SKM-1 (cell line): ENCODE data around the gene CAPS.

ENCODE experiments used
- DNase-seq: peaks from one replicate; lab custom pipeline; 2025; ENCODE audit not compliant: unreplicated experiment; lab: John Stamatoyannopoulos, UW

The CAPS gene

GRCh38 chr19:5908773-5909442 is 5.1 kb upstream of the CAPS start:
- no peak for DNase-seq

GRCh38 chr19:5910638-5910907 is 3.5 kb upstream of the CAPS start:
- DNase-seq = no peak

DNA sequence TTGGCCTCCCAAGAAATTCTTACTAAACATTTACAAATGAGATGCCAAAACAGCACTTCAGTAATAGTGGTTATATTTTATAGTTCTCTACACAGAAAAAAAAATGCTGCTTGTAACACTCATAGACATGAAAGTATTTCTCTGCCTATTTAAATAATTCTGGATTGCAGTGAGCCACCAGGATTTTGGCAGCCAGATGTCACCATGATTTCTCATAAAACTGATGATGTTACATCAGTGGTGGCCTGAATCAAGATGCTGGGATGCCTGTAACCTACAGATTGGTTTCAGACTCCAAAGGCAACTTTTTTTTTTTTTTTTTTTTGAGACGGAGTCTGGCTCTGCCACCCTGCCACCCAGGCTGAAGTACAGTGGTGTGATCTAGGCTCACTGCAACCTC is 2.7 kb upstream of the CAPS start:
- DNase-seq = no peak

DNA sequence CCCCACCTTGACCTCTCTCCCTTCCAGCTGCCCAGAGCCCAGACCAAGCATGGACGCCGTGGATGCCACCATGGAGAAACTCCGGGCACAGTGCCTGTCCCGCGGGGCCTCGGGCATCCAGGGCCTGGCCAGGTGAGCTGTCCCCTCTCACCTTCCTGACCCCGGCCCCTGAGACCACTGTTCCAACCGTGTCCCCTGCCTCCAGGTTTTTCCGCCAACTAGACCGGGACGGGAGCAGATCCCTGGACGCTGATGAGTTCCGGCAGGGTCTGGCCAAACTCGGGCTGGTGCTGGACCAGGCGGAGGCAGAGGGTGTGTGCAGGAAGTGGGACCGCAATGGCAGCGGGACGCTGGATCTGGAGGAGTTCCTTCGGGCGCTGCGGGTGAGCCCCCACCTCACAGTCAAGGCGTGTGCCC is 312 bp downstream of the CAPS start:
- no peak for DNase-seq

DNA sequence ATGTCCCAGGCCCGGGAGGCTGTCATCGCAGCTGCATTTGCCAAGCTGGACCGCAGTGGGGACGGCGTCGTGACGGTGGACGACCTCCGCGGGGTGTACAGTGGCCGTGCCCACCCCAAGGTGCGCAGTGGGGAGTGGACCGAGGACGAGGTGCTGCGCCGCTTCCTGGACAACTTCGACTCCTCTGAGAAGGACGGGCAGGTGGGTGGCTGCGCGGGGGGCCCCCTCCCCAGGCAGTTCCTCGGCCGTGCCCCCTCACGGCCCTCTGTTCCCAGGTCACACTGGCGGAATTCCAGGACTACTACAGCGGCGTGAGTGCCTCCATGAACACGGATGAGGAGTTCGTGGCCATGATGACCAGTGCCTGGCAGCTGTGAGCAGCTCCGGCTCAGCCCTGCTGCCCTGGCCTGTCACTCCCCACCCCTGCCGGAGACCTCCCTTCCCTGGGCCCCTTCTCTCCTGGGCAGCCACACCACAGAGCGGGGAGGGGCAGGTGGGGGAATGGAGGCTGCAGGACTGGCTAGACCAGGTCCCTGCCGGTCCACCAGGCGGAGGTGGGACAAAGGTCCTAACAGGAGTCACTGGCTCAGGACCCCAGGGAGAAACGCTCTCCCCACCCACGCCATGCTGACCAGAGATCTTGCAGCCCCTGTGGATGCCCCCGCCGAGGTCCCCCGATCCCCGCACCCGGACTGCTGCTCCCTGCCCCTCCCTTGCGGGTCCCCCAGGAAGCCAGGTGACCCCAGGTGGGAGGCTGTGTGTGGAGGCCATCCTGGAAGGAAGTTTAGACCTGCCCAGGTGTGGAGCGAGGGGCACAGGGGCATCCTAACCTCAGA is 1.1 kb downstream of the CAPS start:
- DNase-seq = no peak

DNA sequence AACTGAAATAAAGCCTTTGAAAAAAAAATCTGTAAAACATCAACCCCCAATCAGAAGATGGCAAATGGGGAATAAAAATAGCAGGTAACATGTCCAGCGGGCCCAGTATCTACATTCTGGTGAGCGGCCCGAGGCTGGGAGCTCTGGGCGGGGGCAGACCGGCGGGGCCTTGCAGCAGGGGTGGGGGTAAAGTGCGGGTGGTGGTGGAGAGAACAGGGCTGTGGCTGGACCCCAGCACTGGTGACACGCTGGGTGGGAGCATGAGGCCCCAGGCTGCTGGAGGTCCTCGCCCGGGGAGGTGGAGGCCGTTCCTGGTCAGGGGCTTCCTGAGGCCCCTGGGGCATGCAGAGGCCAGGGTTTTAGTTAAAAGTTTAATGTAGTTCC is 1.7 kb downstream of the CAPS start:
- DNase-seq = no peak

DNA sequence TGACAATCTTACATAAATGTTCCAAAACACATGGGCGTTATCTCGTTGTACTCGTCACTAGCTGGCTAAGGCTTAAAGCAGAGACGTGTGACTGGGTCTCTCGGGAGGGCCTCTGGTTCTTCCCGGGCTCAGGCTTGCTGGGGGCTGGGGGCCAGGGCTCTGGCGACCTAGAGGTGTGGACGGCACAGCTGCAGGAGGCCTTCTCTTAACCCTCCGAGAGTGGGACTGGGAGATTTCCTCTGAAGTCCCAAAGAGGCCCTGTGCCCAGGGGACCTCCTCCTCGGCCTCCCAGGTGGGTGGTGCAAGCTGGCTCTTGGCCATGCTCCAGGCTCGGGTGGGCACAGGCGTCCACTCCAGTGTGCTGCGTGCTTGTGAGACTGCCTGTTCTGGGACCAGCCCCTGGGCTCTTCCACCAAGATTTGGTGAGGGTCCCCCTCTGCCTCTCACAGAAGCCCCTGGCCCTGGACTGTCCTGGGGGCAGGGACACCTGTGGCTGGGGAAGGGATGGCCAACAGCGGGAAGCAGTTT is 2.2 kb downstream of the CAPS start:
- DNase-seq = no peak

DNA sequence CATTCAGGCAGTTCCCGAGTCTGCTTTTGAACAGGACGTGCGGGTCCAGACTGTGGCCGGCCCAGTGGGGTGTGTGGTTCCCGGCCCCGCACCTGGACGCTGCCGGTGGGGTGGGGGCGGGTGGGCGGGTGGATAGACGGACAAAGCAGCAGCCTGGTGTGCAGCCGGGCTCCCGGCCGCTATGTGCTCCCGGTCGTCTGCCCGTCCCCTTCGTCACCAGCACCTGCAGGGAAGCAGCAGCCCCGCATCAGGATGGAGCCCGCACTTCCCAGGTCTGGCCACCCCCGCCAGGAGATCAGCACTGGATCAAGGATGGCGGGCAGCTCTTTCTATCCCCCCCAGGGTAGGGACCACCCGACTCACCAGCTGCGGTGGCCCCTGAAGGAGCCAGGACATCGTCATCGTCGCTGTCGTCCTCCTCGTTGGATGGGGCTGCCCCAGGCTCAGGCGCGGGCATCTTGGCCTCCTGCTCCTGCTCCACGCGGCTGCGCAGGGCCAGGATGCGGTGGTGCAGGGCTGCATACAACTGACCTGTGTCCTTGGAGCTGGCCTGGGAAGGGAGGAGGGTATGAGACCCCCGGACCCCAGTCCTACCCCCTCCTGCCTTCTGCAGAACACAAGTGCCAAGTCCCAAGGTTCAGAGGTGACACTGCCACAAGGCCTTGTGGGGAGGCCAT is 3.5 kb downstream of the CAPS start:
- DNase-seq = no peak

GRCh38 chr19:5918463-5919079 is 4.5 kb downstream of the CAPS start:
- no peak for DNase-seq

- DNase-seq = no peak
Measured at GRCh38 chr19:5921516-5922160, 7.6 kb downstream of the CAPS start.

DNA sequence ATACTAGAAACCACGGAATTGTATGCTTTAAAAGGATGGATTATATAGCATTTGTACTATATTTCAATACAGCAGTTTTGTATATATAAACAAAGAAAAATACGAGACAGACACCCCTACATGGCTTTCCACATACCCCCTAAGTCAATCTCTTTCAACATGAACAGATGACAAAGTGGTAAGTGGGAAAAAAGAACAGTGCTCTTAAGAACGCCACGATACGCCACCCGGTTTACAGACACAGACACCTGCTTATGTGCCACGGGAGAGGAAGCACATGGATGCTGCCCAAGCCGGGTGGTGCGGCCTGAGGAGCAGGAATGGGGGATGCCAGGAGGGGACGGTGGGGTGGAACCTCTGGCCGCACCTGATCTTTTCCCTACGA is 8.1 kb downstream of the CAPS start:
- no peak for DNase-seq

- no peak for DNase-seq
Measured at GRCh38 chr19:5923356-5923755, 9.3 kb downstream of the CAPS start.

- no peak for DNase-seq
Measured at GRCh38 chr19:5925830-5926427, 11.9 kb downstream of the CAPS start.

DNA sequence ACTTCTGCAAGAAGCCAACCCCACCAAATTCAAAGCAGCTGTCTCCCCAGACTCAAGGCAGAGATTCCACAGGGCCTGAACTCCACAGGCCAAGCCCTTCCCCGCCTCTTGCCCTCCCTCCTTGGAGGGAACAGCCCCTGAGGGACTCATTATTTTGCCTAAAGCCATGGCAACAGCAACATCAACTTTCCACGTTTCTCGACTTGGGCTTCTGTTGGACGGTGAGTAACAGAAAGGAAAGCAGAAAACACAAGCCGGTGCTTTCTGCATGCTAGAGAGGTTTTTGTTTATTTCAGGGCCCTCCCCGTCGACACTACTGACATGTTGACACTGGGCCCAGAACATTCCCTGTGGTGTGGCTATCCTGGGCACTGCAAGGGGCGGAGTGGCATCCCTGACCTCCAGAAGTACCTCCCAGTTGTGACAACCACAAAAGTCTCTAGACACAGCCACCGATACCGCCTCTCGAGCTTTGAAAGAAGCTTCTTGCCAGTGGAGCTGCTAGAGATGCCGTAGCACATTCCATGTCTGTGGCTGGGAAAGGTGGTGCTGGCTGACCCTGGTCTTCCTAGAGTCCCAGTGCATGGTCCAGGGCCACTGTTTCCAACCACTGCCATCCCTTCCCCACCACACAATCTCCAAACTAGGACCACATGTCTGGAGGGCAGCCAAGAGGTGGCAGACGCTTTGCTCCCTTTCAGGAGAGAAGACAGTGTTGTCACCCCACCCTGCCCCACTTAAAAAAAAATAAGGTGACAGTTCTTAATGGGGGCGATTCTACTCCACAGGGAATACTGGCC is 12.8 kb downstream of the CAPS start:
- no peak for DNase-seq

GRCh38 chr19:5927441-5927821 is 13.4 kb downstream of the CAPS start:
- DNase-seq = no peak

GRCh38 chr19:5929179-5929578 is 15.1 kb downstream of the CAPS start:
- no peak for DNase-seq

GRCh38 chr19:5929625-5930024 is 15.6 kb downstream of the CAPS start:
- no peak for DNase-seq

GRCh38 chr19:5931251-5931650 is 17.2 kb downstream of the CAPS start:
- no peak for DNase-seq

DNA sequence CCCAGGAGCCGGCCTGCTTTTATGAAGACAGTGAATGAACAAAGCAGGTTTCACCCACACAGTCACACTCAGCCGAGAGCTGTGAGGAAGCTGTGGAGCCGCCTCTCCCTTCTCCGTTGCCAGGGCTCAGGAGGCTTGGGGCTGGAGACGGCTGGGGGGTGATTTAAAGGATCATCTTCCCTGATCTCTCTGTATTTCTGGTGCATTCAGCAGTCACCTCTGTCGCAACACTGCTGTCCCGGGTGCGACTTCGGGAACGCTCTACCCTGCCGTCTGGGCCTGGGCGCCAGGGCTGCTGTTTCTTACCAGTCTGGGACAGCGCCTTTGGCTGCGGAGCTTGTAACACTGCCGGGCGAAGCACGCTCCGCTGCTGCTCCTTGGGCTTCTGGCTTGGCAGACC is 18.1 kb downstream of the CAPS start:
- DNase-seq = no peak

DNA sequence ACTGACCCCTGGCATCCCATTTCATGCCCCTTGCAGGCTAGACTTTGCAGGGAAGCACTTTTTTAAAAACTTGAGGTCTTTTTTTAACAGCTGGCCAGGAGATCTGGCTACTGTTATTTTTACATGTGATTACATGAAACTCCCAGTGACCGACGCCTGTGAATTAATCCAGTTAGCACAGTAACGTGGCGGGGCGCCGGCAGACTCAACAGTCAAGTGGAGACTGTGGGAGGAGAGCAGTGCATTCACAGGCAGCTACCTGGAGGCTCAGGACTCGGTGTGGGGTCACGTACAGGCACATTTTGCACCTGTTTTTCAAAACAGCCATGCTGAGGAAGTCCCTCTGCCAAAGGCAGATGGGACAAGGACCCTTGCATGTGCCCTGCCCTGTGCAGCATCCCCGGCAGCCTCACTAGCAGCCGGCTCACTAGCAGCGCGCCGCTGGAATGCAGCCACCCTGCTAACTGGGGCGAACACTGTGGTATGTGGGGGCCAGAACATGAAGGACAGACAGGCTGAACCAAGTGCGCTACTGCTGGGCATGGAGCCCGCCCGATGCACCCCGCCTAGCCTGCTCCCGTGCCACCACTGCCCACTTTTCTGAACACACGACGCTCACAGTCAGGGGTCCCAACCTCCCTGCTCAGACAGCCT is 18.7 kb downstream of the CAPS start:
- no peak for DNase-seq
